GM12874 (cell line): ENCODE data around the gene VPS13D.

Source experiments
- TF ChIP-seq, protein P1 (sequence below): IDR thresholded peaks from 2 replicates; pipeline ENCODE4 v1.5.1; 2011; ENCODE audit warnings: low read depth, mild to moderate bottlenecking, control low read depth, low read length, moderate library complexity; ENCODE audit not compliant: insufficient read depth

Gene VPS13D

DNA sequence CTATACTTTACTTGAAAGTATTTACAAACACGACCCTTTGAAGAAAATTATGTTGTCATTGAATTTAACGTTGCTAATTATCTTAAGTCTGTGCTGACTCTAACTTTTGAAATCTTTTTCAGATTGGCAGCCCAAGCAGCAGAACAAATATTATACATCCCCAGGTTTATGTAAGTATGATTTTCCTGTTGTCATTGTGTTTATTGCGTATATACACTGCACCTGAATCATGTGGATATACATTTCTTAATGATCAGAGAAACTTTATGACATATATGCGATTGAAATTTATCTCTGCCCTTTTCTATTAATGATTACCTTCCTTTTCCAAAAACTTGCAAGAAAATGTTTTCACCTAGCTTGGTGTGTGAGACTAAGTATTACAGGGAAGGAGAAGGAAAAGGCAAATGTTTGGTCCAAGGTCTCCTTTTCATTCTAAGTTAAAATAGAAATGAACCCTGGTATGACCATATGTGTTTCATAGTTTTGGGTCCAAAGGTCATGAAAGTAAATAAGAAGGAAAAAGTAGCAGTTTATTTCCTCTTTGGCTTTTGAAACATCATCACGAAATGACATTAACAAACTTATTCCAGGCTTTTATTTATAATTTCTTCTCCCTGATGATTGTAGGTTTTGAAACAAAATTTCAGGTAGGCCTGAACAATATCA lies 116.8 kb downstream of the VPS13D start:
- TF ChIP-seq, protein P1, sequence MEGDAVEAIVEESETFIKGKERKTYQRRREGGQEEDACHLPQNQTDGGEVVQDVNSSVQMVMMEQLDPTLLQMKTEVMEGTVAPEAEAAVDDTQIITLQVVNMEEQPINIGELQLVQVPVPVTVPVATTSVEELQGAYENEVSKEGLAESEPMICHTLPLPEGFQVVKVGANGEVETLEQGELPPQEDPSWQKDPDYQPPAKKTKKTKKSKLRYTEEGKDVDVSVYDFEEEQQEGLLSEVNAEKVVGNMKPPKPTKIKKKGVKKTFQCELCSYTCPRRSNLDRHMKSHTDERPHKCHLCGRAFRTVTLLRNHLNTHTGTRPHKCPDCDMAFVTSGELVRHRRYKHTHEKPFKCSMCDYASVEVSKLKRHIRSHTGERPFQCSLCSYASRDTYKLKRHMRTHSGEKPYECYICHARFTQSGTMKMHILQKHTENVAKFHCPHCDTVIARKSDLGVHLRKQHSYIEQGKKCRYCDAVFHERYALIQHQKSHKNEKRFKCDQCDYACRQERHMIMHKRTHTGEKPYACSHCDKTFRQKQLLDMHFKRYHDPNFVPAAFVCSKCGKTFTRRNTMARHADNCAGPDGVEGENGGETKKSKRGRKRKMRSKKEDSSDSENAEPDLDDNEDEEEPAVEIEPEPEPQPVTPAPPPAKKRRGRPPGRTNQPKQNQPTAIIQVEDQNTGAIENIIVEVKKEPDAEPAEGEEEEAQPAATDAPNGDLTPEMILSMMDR = no peak

DNA sequence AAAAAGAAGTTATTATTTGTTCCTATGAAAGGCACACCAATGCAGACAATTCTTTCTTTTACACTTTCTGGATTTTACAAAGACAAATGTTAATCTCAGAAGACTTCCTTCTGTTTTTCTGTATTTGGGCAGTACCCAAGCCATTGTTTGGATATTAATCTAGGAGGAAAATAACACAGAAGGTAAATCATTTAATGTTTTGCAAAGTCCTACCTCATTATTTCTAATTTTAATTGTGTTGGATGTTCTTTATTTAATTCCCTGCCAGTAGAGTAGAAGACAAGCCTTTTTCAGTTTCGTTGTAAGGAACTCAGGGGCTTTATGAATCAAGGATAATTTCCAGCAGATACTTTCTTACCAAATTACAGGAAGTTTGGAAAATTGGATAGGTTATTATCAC lies 118.3 kb downstream of the VPS13D start:
- TF ChIP-seq, protein P1 = no peak

GRCh38 chr1:12353981-12354380 lies 124.2 kb downstream of the VPS13D start:
- TF ChIP-seq, protein P1 = no peak

DNA sequence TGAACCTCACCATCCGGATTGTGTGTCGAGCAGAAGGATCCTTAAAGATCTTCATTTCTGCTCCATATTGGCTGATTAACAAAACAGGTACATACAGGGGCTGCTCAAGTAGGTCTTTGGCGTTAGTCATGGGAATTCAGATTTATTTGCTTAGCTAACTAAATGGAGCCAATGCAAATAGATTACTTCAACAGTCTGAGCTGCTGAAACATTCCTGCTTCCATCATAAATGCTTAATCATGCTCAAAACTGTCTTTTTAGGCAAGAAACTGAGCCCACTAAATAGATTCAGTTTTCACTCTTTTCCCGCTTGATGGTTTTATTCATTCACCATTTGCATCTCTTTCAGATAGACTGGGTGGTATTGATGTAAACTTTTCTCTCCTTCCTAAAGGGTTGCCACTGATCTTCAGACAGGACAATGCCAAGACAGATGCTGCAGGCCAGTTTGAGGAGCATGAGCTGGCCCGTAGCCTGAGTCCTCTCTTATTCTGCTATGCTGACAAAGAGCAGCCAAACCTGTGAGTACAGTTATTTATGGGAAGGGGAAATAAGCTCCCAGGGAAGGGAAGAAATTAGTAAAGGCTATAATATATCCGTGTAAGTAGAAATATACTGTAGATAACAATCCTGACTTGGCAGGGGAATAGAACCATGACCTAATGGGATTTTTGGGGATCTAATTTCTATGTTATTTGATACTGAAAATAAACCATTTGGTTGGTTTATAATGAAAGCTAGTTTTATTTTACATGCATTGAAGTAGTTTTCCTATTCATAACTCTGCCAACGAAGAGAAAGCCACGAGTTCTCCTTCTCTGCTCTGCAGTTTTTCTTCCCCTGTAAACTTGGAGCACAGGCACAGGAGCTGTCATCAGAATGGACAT lies 126.4 kb downstream of the VPS13D start:
- TF ChIP-seq, protein P1 = no peak

DNA sequence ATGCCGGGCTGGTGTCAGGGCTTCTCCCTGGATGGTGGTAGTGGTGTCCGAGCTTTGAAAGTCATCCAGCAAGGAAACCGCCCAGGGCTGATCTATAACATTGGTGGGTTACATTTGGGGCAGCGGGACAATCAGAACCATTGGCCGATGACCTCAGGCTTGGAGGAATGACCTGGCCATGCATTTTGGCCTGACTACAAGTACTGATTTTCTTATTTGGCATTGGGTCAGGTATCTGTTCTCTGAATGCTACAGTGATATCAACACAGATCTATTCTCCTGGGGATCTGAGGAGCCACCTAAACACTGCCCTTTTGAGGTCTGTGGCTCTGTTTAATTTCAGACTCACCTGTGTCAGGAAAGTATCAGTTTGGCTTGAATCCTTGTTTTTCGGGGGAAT lies 128.7 kb downstream of the VPS13D start:
- TF ChIP-seq, protein P1 = no peak

GRCh38 chr1:12359359-12360133 lies 129.7 kb downstream of the VPS13D start:
- TF ChIP-seq, protein P1 = no peak

DNA sequence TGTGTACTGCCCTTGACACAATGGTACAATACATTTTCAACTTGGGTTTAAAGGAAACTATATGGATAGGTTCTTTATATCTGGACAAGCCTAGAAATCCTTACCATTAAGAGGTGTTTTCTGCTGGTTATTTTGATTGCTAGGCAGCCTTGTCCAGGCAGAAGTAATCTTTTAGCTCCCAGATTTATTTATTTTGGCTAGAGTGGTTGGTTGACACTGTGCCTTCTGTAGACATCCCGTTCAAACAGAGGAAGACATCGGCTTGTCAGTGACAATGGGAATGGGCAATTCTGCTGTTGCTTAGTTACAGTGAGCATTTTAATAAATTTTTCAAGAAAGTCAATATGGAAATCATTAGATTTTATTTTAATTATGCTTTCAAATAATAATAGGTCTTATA lies 138.8 kb downstream of the VPS13D start:
- TF ChIP-seq, protein P1 = no peak
